ENCODE measurements around the gene VWA8. TPM values are rescaled to one million over a fixed set of nuclear protein-coding genes. Genes with fewer than 3 reads are reported as not detected.
"Not testable (repeated sequence)": the region's sequence is repeated elsewhere in the genome, so short reads cannot be mapped to it uniquely, and the experiment has no call there.

Gene VWA8
- total RNA-seq, 1 donor from 2014 or later = 37.1 TPM

GRCh38 chr13:41922894-41923293 lies 38.0 kb downstream of the VWA8 start:
- DNase-seq (ENCODE audit: low spot score) = not testable (repeated sequence)

- no peak for DNase-seq (ENCODE audit: low spot score)
Measured at GRCh38 chr13:41919741-41920487, 41.0 kb downstream of the VWA8 start.

- DNase-seq (ENCODE audit: low spot score) = no peak
Measured at GRCh38 chr13:41919031-41919740, 41.7 kb downstream of the VWA8 start.

GRCh38 chr13:41917641-41918040 lies 43.3 kb downstream of the VWA8 start:
- DNase-seq (ENCODE audit: low spot score) = no peak

GRCh38 chr13:41916173-41916954 lies 44.5 kb downstream of the VWA8 start:
- DNase-seq (ENCODE audit: low spot score) = no peak

GRCh38 chr13:41915081-41915480 lies 45.8 kb downstream of the VWA8 start:
- no peak for DNase-seq (ENCODE audit: low spot score)

GRCh38 chr13:41914552-41914951 lies 46.4 kb downstream of the VWA8 start:
- no peak for DNase-seq (ENCODE audit: low spot score)

GRCh38 chr13:41909506-41909905 lies 51.4 kb downstream of the VWA8 start:
- DNase-seq (ENCODE audit: low spot score) = no peak

GRCh38 chr13:41905600-41906254 lies 55.2 kb downstream of the VWA8 start:
- DNase-seq (ENCODE audit: low spot score) = no peak

- DNase-seq (ENCODE audit: low spot score) = no peak
Measured at GRCh38 chr13:41900918-41901317, 60.0 kb downstream of the VWA8 start.

- DNase-seq (ENCODE audit: low spot score) = not testable (repeated sequence)
Measured at GRCh38 chr13:41898411-41898810, 62.5 kb downstream of the VWA8 start.

- no peak for DNase-seq (ENCODE audit: low spot score)
Measured at GRCh38 chr13:41897126-41897525, 63.8 kb downstream of the VWA8 start.

- DNase-seq (ENCODE audit: low spot score) = no peak
Measured at GRCh38 chr13:41895478-41895877, 65.4 kb downstream of the VWA8 start.

- no peak for DNase-seq (ENCODE audit: low spot score)
Measured at GRCh38 chr13:41891119-41891518, 69.8 kb downstream of the VWA8 start.

GRCh38 chr13:41883147-41883546 lies 77.8 kb downstream of the VWA8 start:
- DNase-seq (ENCODE audit: low spot score) = no peak

GRCh38 chr13:41881890-41882289 lies 79.0 kb downstream of the VWA8 start:
- DNase-seq (ENCODE audit: low spot score) = not testable (repeated sequence)

GRCh38 chr13:41880966-41881365 lies 79.9 kb downstream of the VWA8 start:
- no peak for DNase-seq (ENCODE audit: low spot score)

GRCh38 chr13:41864658-41865057 lies 96.3 kb downstream of the VWA8 start:
- DNase-seq (ENCODE audit: low spot score) = no peak

- not testable (repeated sequence) for DNase-seq (ENCODE audit: low spot score)
Measured at GRCh38 chr13:41862659-41863058, 98.2 kb downstream of the VWA8 start.

GRCh38 chr13:41859565-41859964 lies 101.3 kb downstream of the VWA8 start:
- no peak for DNase-seq (ENCODE audit: low spot score)

GRCh38 chr13:41858780-41859179 lies 102.1 kb downstream of the VWA8 start:
- no peak for DNase-seq (ENCODE audit: low spot score)

- DNase-seq (ENCODE audit: low spot score) = no peak
Measured at GRCh38 chr13:41854758-41855157, 106.2 kb downstream of the VWA8 start.

Measured in mucosa of gallbladder (tissue), 1 donor.